SK-N-SH treated with all-trans-retinoic acid at 6 μM for 48 hours (cell line): ENCODE data around the gene C1orf185.
"Not testable (repeated sequence)": the region's sequence is repeated elsewhere in the genome, so short reads cannot be mapped to it uniquely, and the experiment has no call there.

Experiments used
- ATAC-seq: fragments of 200-7000 bp; cut with Tn5 transposase; 3 replicates; pipeline ENCODE4 v1.9.1; 2020; ENCODE audit warnings: mild to moderate bottlenecking, moderate library complexity
- ARNTL ChIP-seq: fragments of 450-650 bp; formaldehyde crosslinking; IDR thresholded peaks from 2 replicates; pipeline ENCODE4 v1.5.0; 2020; ENCODE audit warnings: low read depth, mild to moderate bottlenecking, moderate library complexity, borderline replicate concordance
- BACH2 ChIP-seq: fragments of 250-450 bp; sonication (Bioruptor Pico); IDR thresholded peaks from 2 replicates; pipeline ENCODE4 v1.9.0; 2021; ENCODE audit warnings: mild to moderate bottlenecking, borderline replicate concordance
- CSDC2 ChIP-seq: fragments of 250-450 bp; sonication (Bioruptor Pico); IDR thresholded peaks from 2 replicates; pipeline ENCODE4 v1.5.0; 2020; ENCODE audit warnings: mild to moderate bottlenecking, moderate library complexity
- ESRRG ChIP-seq: fragments of 250-450 bp; sonication (Bioruptor Pico); IDR thresholded peaks from 2 replicates; pipeline ENCODE4 v1.6.1; 2021; ENCODE audit warnings: mild to moderate bottlenecking
- GLIS3 ChIP-seq: fragments of 250-450 bp; sonication (Bioruptor Pico); IDR thresholded peaks from 2 replicates; pipeline ENCODE4 v1.5.0; 2020; ENCODE audit warnings: mild to moderate bottlenecking, moderate library complexity
- ISL1 ChIP-seq: fragments of 250-450 bp; sonication (Bioruptor Pico); IDR thresholded peaks from 2 replicates; pipeline ENCODE4 v2.1.2; 2022; ENCODE audit warnings: mild to moderate bottlenecking, moderate library complexity
- OSR1 ChIP-seq: fragments of 250-450 bp; sonication (Bioruptor Pico); IDR thresholded peaks from 2 replicates; pipeline ENCODE4 v1.8.0; 2022; ENCODE audit warnings: moderate library complexity, mild to moderate bottlenecking, inconsistent platforms
- PPARA ChIP-seq: fragments of 250-450 bp; sonication (Bioruptor Pico); IDR thresholded peaks from 2 replicates; pipeline ENCODE4 v1.5.0; 2020; ENCODE audit warnings: mild to moderate bottlenecking, borderline replicate concordance
- RARB ChIP-seq: fragments of 250-450 bp; sonication (Bioruptor Pico); IDR thresholded peaks from 2 replicates; pipeline ENCODE4 v1.8.0; 2021; ENCODE audit warnings: mild to moderate bottlenecking, moderate library complexity
- SNAI2 ChIP-seq: fragments of 250-450 bp; sonication (Bioruptor Pico); IDR thresholded peaks from 2 replicates; pipeline ENCODE4 v1.5.0; 2020; ENCODE audit warnings: mild to moderate bottlenecking, moderate library complexity
- TCF4 ChIP-seq: fragments of 250-450 bp; sonication (Bioruptor Pico); IDR thresholded peaks from 2 replicates; pipeline ENCODE4 v1.8.0; 2021; ENCODE audit warnings: mild to moderate bottlenecking, moderate library complexity, borderline replicate concordance
- TOX ChIP-seq: fragments of 250-450 bp; sonication (Bioruptor Pico); IDR thresholded peaks from 2 replicates; pipeline ENCODE4 v1.8.0; 2021; ENCODE audit warnings: mild to moderate bottlenecking, moderate library complexity, borderline replicate concordance
- ZFP3 ChIP-seq: fragments of 250-450 bp; sonication (Bioruptor Pico); IDR thresholded peaks from 2 replicates; pipeline ENCODE4 v1.5.0; 2020; ENCODE audit warnings: mild to moderate bottlenecking, moderate library complexity
- ZFP30 ChIP-seq: fragments of 450-650 bp; formaldehyde crosslinking; IDR thresholded peaks from 2 replicates; pipeline ENCODE4 v1.5.0; 2022; ENCODE audit warnings: mild to moderate bottlenecking, moderate library complexity
- ZNF70 ChIP-seq: fragments of 450-650 bp; formaldehyde crosslinking; IDR thresholded peaks from 2 replicates; pipeline ENCODE4 v1.5.0; 2020; ENCODE audit warnings: mild to moderate bottlenecking, moderate library complexity
- ZNF8 ChIP-seq: fragments of 450-650 bp; formaldehyde crosslinking; IDR thresholded peaks from 2 replicates; pipeline ENCODE4 v1.5.0; 2020; ENCODE audit warnings: mild to moderate bottlenecking, moderate library complexity
- TF ChIP-seq, protein P1 (sequence below): fragments of 250-450 bp; sonication (Bioruptor Pico); IDR thresholded peaks from 2 replicates; pipeline ENCODE4 v1.5.1; 2021; ENCODE audit warnings: mild to moderate bottlenecking, moderate library complexity
- TF ChIP-seq, protein P2 (sequence below): fragments of 250-450 bp; sonication (Bioruptor Pico); IDR thresholded peaks from 2 replicates; pipeline ENCODE4 v1.8.0; 2020; ENCODE audit warnings: mild to moderate bottlenecking, moderate library complexity, borderline replicate concordance
- TF ChIP-seq, protein P3 (sequence below): fragments of 250-450 bp; sonication (Bioruptor Pico); IDR thresholded peaks from 2 replicates; pipeline ENCODE4 v1.5.0; 2020; ENCODE audit warnings: mild to moderate bottlenecking, moderate library complexity
- TF ChIP-seq, protein P4 (sequence below): fragments of 250-450 bp; sonication (Bioruptor Pico); IDR thresholded peaks from 2 replicates; pipeline ENCODE4 v1.5.1; 2020; ENCODE audit warnings: low read depth, mild to moderate bottlenecking, moderate library complexity

Gene C1orf185

DNA sequence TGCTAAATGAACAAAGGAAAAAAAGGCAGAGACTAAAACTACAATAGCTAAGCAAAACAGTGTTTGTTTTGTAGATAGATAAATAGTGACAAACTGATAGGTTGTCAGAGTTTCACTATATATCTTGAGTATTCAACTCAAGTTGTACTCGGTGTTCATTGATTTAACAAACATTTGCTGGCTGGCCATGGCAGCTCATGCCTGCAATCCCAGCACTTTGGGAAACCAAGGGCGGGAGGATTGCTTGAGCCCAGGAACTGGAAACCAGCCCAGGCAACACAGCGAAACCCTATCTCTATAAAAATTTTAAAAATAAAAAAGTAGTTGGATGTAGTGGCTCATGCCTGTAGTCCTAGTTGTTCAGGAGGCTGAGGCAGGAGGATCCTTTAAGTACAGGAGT is 17.3 kb downstream of the C1orf185 start:
- no peak for ATAC-seq
- TF ChIP-seq, protein P1, sequence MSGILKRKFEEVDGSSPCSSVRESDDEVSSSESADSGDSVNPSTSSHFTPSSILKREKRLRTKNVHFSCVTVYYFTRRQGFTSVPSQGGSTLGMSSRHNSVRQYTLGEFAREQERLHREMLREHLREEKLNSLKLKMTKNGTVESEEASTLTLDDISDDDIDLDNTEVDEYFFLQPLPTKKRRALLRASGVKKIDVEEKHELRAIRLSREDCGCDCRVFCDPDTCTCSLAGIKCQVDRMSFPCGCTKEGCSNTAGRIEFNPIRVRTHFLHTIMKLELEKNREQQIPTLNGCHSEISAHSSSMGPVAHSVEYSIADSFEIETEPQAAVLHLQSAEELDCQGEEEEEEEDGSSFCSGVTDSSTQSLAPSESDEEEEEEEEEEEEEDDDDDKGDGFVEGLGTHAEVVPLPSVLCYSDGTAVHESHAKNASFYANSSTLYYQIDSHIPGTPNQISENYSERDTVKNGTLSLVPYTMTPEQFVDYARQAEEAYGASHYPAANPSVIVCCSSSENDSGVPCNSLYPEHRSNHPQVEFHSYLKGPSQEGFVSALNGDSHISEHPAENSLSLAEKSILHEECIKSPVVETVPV (CRISPR knock-in tag), result no peak
- no peak for TF ChIP-seq ZNF8
- no peak for TF ChIP-seq SNAI2 (CRISPR knock-in tag)
- TF ChIP-seq ZFP30, result no peak
- TF ChIP-seq ZFP3 (CRISPR knock-in tag), result no peak
- TF ChIP-seq, protein P2, sequence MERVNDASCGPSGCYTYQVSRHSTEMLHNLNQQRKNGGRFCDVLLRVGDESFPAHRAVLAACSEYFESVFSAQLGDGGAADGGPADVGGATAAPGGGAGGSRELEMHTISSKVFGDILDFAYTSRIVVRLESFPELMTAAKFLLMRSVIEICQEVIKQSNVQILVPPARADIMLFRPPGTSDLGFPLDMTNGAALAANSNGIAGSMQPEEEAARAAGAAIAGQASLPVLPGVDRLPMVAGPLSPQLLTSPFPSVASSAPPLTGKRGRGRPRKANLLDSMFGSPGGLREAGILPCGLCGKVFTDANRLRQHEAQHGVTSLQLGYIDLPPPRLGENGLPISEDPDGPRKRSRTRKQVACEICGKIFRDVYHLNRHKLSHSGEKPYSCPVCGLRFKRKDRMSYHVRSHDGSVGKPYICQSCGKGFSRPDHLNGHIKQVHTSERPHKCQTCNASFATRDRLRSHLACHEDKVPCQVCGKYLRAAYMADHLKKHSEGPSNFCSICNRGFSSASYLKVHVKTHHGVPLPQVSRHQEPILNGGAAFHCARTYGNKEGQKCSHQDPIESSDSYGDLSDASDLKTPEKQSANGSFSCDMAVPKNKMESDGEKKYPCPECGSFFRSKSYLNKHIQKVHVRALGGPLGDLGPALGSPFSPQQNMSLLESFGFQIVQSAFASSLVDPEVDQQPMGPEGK (CRISPR knock-in tag), result no peak
- TF ChIP-seq PPARA (CRISPR knock-in tag), result no peak
- no peak for TF ChIP-seq OSR1
- TF ChIP-seq, protein P3, sequence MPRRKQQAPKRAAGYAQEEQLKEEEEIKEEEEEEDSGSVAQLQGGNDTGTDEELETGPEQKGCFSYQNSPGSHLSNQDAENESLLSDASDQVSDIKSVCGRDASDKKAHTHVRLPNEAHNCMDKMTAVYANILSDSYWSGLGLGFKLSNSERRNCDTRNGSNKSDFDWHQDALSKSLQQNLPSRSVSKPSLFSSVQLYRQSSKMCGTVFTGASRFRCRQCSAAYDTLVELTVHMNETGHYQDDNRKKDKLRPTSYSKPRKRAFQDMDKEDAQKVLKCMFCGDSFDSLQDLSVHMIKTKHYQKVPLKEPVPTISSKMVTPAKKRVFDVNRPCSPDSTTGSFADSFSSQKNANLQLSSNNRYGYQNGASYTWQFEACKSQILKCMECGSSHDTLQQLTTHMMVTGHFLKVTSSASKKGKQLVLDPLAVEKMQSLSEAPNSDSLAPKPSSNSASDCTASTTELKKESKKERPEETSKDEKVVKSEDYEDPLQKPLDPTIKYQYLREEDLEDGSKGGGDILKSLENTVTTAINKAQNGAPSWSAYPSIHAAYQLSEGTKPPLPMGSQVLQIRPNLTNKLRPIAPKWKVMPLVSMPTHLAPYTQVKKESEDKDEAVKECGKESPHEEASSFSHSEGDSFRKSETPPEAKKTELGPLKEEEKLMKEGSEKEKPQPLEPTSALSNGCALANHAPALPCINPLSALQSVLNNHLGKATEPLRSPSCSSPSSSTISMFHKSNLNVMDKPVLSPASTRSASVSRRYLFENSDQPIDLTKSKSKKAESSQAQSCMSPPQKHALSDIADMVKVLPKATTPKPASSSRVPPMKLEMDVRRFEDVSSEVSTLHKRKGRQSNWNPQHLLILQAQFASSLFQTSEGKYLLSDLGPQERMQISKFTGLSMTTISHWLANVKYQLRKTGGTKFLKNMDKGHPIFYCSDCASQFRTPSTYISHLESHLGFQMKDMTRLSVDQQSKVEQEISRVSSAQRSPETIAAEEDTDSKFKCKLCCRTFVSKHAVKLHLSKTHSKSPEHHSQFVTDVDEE (CRISPR knock-in tag), result no peak
- no peak for TF ChIP-seq GLIS3 (CRISPR knock-in tag)
- no peak for TF ChIP-seq ISL1 (CRISPR knock-in tag)
- TF ChIP-seq ZNF70 (CRISPR knock-in tag), result no peak
- TF ChIP-seq CSDC2 (CRISPR knock-in tag), result no peak
- TF ChIP-seq ESRRG (CRISPR knock-in tag), result no peak
- TF ChIP-seq TOX, result no peak
- TF ChIP-seq BACH2 (CRISPR knock-in tag), result no peak
- no peak for TF ChIP-seq ARNTL (CRISPR knock-in tag)
- TF ChIP-seq, all 23 proteins: peak for 0

DNA sequence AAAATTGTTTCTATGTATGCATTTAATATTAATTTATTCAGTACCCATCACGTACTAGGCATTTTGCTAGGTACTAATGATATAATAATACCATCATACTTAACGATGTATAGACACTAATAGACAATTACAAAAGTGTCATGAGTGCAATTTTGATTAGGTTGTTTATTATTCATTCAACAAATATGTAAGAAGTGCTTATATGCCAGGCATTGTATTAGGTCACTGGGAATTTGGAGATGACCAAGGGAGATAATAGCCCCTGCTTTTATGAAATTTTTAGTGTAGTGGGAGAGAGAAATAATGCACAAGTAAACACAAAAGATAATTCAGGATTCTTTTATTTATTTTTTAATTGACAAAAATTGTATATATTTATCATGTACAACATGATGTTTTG is 18.6 kb downstream of the C1orf185 start:
- no peak for TF ChIP-seq SNAI2 (CRISPR knock-in tag)
- TF ChIP-seq TOX, result no peak
- TF ChIP-seq ISL1 (CRISPR knock-in tag), result no peak
- TF ChIP-seq, protein P4, sequence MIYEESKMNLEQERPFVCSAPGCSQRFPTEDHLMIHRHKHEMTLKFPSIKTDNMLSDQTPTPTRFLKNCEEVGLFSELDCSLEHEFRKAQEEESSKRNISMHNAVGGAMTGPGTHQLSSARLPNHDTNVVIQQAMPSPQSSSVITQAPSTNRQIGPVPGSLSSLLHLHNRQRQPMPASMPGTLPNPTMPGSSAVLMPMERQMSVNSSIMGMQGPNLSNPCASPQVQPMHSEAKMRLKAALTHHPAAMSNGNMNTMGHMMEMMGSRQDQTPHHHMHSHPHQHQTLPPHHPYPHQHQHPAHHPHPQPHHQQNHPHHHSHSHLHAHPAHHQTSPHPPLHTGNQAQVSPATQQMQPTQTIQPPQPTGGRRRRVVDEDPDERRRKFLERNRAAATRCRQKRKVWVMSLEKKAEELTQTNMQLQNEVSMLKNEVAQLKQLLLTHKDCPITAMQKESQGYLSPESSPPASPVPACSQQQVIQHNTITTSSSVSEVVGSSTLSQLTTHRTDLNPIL, result no peak
- no peak for TF ChIP-seq TCF4 (CRISPR knock-in tag)
- no peak for TF ChIP-seq BACH2 (CRISPR knock-in tag)
- TF ChIP-seq, protein P3 (CRISPR knock-in tag), result no peak
- no peak for TF ChIP-seq ZNF8
- no peak for TF ChIP-seq OSR1
- TF ChIP-seq, protein P2 (CRISPR knock-in tag), result no peak
- TF ChIP-seq RARB (CRISPR knock-in tag), result no peak
- no peak for TF ChIP-seq ZFP30
- TF ChIP-seq PPARA (CRISPR knock-in tag), result no peak
- no peak for ATAC-seq

DNA sequence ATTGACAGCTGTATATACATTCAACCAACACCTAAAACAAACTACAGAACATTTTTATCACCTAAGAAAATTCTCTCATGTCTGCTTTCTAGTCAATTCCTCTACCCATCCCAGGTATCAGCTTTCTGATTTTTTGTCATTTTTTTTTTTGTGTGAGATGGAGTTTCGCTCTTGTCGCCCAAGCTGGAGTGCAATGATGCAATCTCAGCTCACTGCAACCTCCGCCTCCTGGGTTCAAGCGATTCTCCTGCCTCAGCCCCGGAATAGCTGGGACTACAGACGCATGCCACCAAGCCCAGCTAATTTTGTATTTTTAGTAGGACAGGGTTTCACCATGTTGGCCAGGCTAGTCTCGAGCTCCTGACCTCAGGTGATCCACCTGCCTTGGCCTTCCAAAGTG is 25.1 kb downstream of the C1orf185 start:
- ATAC-seq, result not testable (repeated sequence)
